Myocyte (in vitro differentiated cells): Measurements from ENCODE around the gene TCP11L2. TPM values are rescaled to one million over a fixed set of nuclear protein-coding genes. Genes with fewer than 3 reads are reported as not detected.
A peak's percentile ranks its signal among the peaks of the same experiment; 100 is the strongest.

Source experiments
- DNase-seq: peaks from one replicate; pipeline ENCODE4 v3.0.0-alpha.2; 2012; ENCODE audit warnings: low read depth
- polyA plus RNA-seq: library from polyadenylated mRNA; unstranded; fragments of >200 nt; gene quantifications from one replicate; pipeline ENCODE4 v1.2.1, GENCODE V29; 2012; ENCODE audit warnings: missing spikeins
- total RNA-seq: library from RNA; depleted of rRNA; stranded (reverse); fragments of >200 nt; gene quantifications from 2 replicates; pipeline ENCODE4 v1.2.3, GENCODE V29; 2014

TCP11L2 gene
- 13.4 and 14.8 TPM in 2 replicates for total RNA-seq
- 12.1 TPM for polyA plus RNA-seq

DNA sequence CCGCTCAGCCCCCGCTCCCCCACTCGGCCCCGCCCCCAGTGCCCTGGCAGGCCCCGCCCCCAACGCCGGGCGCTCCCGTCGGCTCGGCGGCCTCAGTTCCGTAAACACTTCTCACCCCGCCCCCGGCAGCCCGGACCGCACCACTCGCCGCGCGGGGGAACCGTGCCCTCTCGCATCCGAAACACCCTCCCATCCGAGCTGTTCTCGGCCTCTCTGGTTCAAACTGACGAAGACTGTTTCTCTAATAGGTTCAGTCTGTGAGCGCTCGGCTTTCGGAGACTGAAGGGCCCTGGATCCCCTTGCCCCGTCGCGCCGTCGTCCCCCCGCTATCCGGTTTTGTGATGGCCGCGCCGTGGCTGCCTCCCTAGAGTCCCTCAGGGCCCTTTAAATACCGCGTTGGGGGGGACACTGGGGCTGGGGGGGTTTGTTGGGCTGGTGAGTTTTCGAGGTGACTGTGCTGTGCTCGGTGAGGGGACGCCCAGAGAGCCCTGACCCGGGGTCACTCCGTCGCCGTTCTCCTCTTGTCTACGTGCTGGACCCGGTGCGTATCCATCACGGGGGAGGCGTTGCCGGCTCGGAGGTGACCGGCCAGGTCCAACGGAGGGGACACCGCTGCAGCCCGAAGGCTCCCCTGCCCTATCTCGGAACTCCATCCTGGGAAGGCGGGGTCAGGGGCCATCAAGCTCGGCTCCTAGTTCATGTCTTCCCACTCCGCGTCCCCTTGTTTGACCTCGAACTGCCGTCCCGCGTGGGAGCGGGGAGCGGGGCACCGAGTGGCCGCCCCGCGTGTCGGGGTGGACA, at the start of gene TCP11L2:
TSS of gene TCP11L2 (plus strand) at position 333 of the 801 bp plus-strand sequence. CDS start 8,343 bp downstream, outside the sequence.
- peak; percentile 86 for DNase-seq

- DNase-seq, result no peak
Observed at GRCh38 chr12:106254724-106255123, 47.8 kb upstream of the TCP11L2 start.

GRCh38 chr12:106255493-106255892, 47.0 kb upstream of the TCP11L2 start:
- no peak for DNase-seq

GRCh38 chr12:106255952-106256351, 46.6 kb upstream of the TCP11L2 start:
- DNase-seq, result no peak

- no peak for DNase-seq
Observed at GRCh38 chr12:106256524-106256923, 46.0 kb upstream of the TCP11L2 start.

DNA sequence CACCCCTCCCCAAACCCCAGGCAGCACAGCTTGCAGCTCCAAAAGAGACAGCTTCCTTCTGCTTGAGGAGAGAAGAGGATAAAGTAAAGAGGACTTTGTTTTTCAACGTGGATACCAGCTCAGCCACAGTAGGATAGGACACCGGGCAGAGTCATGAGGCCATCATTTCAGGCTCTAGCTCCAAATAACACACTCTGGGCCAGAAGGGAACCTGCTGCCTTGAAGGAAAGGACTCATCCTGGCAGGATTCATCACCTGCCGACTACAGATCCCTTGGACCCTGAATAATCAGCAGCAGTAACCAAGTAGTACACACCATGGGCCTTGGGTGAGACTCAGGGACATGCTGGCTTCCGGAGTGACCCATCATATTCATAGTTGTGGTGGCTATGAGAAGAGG, 44.3 kb upstream of the TCP11L2 start:
- no peak for DNase-seq

DNA sequence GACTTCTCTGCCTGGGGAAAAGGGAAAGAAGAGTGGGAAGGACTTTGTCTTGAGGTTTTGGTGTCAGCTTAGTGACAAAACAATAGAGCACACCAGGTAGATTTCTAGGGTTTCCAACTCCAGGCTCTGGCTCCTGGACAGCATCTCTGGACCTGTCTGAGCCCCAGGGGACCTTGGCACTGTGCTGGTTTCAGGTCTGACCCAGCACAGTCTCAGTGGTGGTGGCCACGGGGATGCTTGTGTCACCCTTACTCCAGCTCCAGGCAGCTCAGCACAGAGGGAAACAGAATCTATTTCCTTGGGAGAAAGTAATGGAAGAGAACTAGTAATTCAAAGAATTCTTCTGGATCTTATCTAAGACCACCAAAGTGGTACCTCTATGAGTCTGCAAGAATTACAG, 43.6 kb upstream of the TCP11L2 start:
- no peak for DNase-seq

GRCh38 chr12:106265116-106265515, 37.4 kb upstream of the TCP11L2 start:
- DNase-seq, result no peak

GRCh38 chr12:106267535-106267934, 35.0 kb upstream of the TCP11L2 start:
- no peak for DNase-seq

DNA sequence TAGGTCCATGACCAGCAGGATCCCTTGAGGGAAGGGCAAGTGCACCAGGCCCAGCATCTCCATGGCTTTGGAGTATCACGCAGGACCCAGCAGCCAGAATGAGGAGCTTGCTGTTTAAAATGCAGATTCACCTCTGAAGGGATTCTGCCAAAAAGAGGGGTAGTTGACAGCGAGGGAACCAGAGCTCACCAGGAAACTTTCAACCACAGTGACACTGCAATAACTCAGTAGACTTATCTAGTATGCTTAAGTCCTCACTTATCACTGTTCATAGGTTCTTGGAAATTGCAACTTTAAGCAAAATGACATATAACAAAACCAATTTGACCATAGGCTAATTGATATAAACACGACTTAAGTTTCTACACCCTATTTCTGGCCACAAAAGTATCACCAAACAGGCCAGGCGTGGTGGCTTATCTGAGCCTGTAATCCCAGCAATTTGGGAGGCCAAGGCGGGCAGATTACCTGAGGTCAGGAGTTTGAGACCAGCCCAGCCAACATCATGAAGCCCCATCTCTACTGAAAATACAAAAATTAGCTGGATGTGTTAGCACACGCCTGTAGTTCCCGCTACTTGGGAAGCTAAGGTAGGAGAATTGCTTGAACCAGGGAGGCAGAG, 33.3 kb upstream of the TCP11L2 start:
- no peak for DNase-seq

- peak; percentile 44 for DNase-seq
Observed at GRCh38 chr12:106271575-106272505, 30.7 kb upstream of the TCP11L2 start.

DNA sequence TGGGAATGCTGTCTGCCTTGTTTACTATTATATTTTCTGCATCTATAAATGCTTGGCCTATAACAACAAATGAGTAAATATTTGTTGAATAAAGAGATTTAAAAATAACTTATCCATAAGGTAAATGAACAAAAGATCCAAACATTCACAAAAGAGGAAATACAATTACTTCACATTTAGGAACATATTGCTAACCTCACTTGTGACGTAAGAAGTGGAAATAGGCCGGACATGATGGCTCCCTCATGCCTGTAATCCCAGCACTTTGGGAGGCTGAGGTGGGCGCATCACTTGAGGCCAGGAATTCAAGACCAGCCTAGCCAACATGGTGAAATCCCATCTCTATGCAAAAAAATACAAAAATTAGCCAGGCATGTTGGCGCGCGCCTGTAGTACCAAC, 29.0 kb upstream of the TCP11L2 start:
- DNase-seq, result no peak

DNA sequence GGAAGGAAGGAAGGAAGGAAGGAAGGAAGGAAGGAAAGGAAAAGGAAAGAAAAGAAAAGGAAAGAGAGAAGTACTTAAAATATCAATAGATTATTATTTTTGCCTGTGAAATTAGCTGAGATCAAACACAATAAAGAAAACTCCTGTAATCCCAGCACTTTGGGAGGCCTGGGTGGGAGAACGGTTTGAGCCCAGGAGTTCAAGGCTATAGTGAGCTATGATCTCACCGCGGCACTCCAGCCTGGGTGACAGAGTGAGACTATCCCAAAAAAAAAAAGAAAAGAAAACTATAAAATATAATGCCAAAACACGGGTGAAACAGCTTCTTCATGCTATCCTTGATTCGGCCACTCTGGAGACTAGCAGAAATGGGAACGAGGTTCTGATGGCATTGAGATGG, 28.5 kb upstream of the TCP11L2 start:
- no peak for DNase-seq

GRCh38 chr12:106274575-106275121, 27.9 kb upstream of the TCP11L2 start:
- DNase-seq, result no peak

DNA sequence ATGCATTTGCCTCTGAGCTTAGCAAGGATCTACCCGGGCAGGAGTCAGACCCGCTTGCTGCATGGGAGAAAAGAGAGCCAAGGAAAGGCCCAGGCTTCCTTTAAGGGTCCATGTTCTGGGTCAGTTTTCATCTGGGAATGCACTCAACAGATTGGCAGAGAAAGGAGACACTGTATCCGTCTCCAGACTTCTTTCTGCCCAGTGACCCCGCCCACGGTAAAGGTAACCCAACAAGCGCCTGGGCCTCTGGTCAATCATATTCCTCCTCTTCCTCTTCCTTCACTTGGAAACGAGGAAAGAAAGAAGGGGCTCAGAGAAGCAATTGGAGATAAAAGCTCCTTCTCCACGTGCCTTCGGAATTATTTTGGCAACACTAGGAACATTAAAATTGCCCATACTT, 27.1 kb upstream of the TCP11L2 start:
- DNase-seq, result no peak

DNA sequence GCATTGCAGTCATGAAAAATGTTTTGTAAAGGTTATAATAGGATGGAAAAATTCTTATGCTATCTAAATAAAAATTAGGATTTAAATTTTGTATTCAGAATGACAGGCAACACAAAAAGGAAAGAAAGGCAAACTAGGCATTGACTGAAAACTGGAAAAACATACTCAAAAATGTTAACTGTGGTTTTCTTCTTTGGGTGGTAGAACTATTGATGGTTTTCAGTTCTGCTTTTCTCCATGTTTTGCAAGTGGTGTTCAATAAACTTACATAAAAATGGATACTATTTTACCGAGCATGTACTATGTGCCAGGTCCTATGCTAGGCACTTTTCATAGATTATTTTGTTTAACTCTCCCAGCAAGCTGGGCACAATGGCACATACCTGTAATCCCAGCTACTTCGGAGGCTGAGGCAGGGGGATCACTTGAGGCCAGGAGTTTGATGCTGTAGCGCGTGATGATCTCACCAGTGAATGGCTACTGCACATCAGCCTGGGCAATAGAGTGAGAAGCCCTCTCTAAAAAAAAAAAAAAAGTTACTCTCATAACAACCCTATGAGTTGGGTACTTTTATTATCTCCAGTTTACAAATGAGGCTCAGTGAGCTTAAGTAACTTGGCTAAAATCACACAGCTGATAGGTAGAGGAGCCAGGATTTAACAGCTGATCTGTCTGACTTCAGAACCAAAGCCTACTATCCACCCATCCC, 26.3 kb upstream of the TCP11L2 start:
- no peak for DNase-seq

- DNase-seq, result no peak
Observed at GRCh38 chr12:106280106-106280505, 22.4 kb upstream of the TCP11L2 start.

DNA sequence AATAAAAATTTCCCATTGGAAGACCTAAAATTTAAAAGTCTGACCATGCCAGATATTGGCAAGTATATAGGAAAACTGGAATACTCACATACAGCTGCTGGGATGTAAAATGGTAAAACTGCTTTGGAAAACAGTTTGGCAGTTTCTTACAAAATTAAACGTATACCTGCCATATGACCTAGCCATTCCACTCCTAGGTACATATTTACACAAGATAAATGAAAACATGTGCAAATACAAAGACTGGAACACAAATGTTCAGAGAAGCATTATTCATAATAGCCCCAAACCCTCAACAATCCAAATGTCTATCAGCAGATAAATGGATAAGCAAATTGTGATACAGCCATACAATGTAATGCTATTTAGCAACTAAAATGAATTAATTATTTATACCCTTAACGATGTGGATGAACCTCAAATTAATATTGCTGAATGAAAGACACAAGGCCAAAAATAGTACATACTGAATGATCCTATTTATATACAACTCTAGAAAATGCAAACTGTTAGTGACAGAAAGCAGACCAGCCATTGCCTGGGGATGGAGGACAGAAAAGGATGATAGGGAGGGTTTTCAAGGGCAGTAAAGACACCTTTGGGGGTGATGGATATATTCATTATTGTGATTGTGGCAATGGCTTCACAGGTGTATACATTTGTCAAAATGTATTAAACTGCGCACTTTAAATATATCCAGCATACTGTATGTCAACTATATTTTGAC, 21.3 kb upstream of the TCP11L2 start:
- no peak for DNase-seq

DNA sequence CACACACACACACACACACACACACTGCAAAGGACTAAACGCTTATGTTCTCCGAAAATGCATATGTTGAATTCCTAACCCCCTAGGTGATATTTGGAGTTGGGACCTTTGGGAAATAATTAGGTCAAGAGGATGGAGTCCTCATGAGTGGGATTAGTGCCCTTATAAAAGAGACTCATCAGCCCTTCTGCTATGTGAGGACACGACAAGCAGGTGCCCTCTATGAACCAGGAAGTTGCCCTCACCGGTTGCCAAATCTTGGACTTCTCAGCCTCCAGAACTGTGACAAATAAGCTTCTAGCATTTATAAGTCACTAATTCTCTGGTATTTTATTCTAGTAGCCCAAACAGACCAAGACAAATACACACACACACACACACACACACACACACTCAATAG, 20.7 kb upstream of the TCP11L2 start:
- no peak for DNase-seq

- DNase-seq, result peak; percentile 47
Observed at GRCh38 chr12:106282457-106283097, 20.0 kb upstream of the TCP11L2 start.
